AG08396 (cell line): ENCODE results near the gene TARP.
"Not testable (repeated sequence)": the region's sequence is repeated elsewhere in the genome, so short reads cannot be mapped to it uniquely, and the experiment has no call there.

Experiments used
- DNase-seq: peaks from one replicate; pipeline ENCODE4 v3.0.0; 2012; ENCODE audit warnings: low spot score, mixed read lengths

The TARP gene

GRCh38 chr7:38262026-38262425 is 11.4 kb downstream of the TARP start:
- not testable (repeated sequence) for DNase-seq

GRCh38 chr7:38261601-38262000 is 11.8 kb downstream of the TARP start:
- not testable (repeated sequence) for DNase-seq

- DNase-seq, result not testable (repeated sequence)
Observed at GRCh38 chr7:38259157-38259556, 14.3 kb downstream of the TARP start.

GRCh38 chr7:38257350-38257677 is 16.1 kb downstream of the TARP start:
- no peak for DNase-seq

GRCh38 chr7:38249849-38250248 is 23.6 kb downstream of the TARP start:
- not testable (repeated sequence) for DNase-seq

- DNase-seq, result no peak
Observed at GRCh38 chr7:38248069-38248567, 25.3 kb downstream of the TARP start.

GRCh38 chr7:38245409-38245977 is 27.9 kb downstream of the TARP start:
- no peak for DNase-seq

GRCh38 chr7:38244516-38244915 is 28.9 kb downstream of the TARP start:
- no peak for DNase-seq

GRCh38 chr7:38243345-38243744 is 30.1 kb downstream of the TARP start:
- not testable (repeated sequence) for DNase-seq

- DNase-seq, result no peak
Observed at GRCh38 chr7:38242814-38243213, 30.6 kb downstream of the TARP start.

- DNase-seq, result no peak
Observed at GRCh38 chr7:38241071-38241470, 32.4 kb downstream of the TARP start.

- DNase-seq, result not testable (repeated sequence)
Observed at GRCh38 chr7:38239129-38239528, 34.3 kb downstream of the TARP start.

GRCh38 chr7:38235606-38236005 is 37.8 kb downstream of the TARP start:
- no peak for DNase-seq

- DNase-seq, result not testable (repeated sequence)
Observed at GRCh38 chr7:38234759-38235158, 38.7 kb downstream of the TARP start.

- no peak for DNase-seq
Observed at GRCh38 chr7:38232502-38233366, 40.7 kb downstream of the TARP start.

GRCh38 chr7:38229884-38230642 is 43.4 kb downstream of the TARP start:
- DNase-seq, result no peak

GRCh38 chr7:38229386-38229785 is 44.0 kb downstream of the TARP start:
- no peak for DNase-seq

GRCh38 chr7:38224392-38224791 is 49.0 kb downstream of the TARP start:
- no peak for DNase-seq

GRCh38 chr7:38223306-38223705 is 50.1 kb downstream of the TARP start:
- no peak for DNase-seq

- peak; percentile 21 for DNase-seq
Observed at GRCh38 chr7:38222481-38223096, 50.8 kb downstream of the TARP start.

- DNase-seq, result no peak
Observed at GRCh38 chr7:38220452-38220851, 53.0 kb downstream of the TARP start.

- no peak for DNase-seq
Observed at GRCh38 chr7:38217672-38218071, 55.8 kb downstream of the TARP start.
